ENCODE data around the gene FER.
"Not testable (repeated sequence)": the region's sequence is repeated elsewhere in the genome, so short reads cannot be mapped to it uniquely, and the experiment has no call there.

FER gene

DNA sequence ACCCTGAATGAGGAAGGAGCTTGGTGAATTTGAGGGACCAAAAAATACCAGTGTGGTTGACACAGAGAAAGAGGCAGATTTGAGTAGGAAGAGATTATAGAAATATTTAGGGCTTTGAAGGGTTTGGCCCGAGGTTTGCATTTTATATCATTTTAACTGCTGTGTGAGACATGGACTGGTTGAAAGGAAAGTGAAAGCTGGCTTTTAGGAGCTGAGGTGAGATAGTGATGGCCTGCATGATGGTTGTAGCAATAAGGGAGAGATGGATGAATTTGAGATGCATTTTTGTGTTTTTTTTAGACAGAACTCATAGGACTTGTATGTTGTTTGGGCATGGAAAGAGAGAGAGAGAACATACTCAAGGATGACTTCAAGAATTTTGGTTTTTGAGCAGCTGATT, 21.7 kb downstream of the FER start:
- no peak overlapping the region for H3K27ac ChIP-seq (ENCODE audit: low read length)
- H3K4me3 ChIP-seq (ENCODE audit: low read length in 2 of 2), result no peak overlapping the region

DNA sequence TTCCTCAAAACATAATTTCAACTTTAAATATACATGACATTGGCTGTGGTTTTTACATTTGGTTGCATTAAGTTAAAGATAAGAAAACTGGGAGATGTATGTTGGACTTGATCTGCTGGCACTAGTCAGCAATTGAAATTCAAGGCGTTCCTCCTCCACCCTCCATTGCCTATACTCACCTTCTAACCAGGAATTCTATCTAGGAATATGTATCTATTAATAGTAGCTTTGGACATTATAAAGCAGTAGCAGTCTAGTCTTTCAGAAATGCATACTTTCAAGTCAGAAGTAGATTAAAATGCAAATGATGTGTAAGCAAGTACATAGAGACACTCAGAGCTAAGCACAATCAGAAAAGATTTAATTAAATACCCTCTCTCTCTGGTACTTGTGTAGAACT, 24.9 kb downstream of the FER start:
- Histone ChIP-seq H3K4me1 (ENCODE audit: control insufficient read depth, insufficient read depth, low read length) (peaks cover 2% of the 10 kb centered on the region), H3K4me3 (ENCODE audit: low read length in 2 of 2) (no peak overlapping the region), H3K9ac (ENCODE audit: low read length in 2 of 2) (no peak overlapping the region), H3K9me3 (ENCODE audit: control insufficient read depth in 2 of 2, low read length in 2 of 2) (peaks cover 0 to 2% of the 10 kb centered on the region in 2 donors), H3K36me3 (ENCODE audit: control insufficient read depth in 2 of 2, insufficient read depth in 2 of 2, low read length in 2 of 2) (peaks cover 0 to 3% of the 10 kb centered on the region in 2 donors), H3K27ac (ENCODE audit: low read length) (no peak overlapping the region), H3K27me3 (ENCODE audit: control insufficient read depth in 1 of 2, insufficient read depth in 2 of 2, low read length in 2 of 2) (no peaks in the 10 kb centered on the region)

More for the DNA sequence above, 21.7 kb downstream of the FER start:
- peaks cover 0 to 3% of the 10 kb centered on the region in 2 donors for H3K36me3 ChIP-seq (ENCODE audit: control insufficient read depth in 2 of 2, insufficient read depth in 2 of 2, low read length in 2 of 2)
- peaks cover 2% of the 10 kb centered on the region for H3K4me1 ChIP-seq (ENCODE audit: control insufficient read depth, insufficient read depth, low read length)
- H3K9me3 ChIP-seq (ENCODE audit: control insufficient read depth in 2 of 2, low read length in 2 of 2), result peaks cover 0 to 2% of the 10 kb centered on the region in 2 donors
- H3K27me3 ChIP-seq (ENCODE audit: control insufficient read depth in 1 of 2, insufficient read depth in 2 of 2, low read length in 2 of 2), result no peaks in the 10 kb centered on the region
- no peak overlapping the region for H3K9ac ChIP-seq (ENCODE audit: low read length in 2 of 2)

DNA sequence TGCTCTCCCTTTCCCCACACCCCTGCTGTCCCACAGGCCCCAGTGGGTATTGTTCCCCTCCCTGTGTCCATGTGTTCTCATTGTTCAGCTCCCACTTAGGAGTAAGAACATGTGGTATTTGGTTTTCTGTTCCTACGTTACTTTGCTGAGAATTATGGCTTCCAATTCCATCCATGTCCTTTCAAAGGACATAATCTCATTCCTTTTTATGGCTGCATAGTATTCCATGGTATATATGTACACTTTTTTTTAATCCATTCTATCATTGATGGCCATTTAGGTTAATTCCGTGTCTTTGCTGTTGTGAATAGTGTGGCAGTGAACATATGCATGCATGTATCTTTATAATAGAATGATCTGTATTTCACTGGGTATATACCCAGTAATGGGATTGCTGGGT, 25.6 kb downstream of the FER start:
- Histone ChIP-seq H3K27ac (ENCODE audit: low read length) (no peak overlapping the region), H3K4me1 (ENCODE audit: control insufficient read depth, insufficient read depth, low read length) (peaks cover 2% of the 10 kb centered on the region), H3K4me3 (ENCODE audit: low read length in 2 of 2) (no peak overlapping the region), H3K9ac (ENCODE audit: low read length in 2 of 2) (no peak overlapping the region), H3K9me3 (ENCODE audit: control insufficient read depth in 2 of 2, low read length in 2 of 2) (peaks cover 0 to 2% of the 10 kb centered on the region in 2 donors), H3K36me3 (ENCODE audit: control insufficient read depth in 2 of 2, insufficient read depth in 2 of 2, low read length in 2 of 2) (peaks cover 0 to 3% of the 10 kb centered on the region in 2 donors), H3K27me3 (ENCODE audit: control insufficient read depth in 1 of 2, insufficient read depth in 2 of 2, low read length in 2 of 2) (no peaks in the 10 kb centered on the region)

DNA sequence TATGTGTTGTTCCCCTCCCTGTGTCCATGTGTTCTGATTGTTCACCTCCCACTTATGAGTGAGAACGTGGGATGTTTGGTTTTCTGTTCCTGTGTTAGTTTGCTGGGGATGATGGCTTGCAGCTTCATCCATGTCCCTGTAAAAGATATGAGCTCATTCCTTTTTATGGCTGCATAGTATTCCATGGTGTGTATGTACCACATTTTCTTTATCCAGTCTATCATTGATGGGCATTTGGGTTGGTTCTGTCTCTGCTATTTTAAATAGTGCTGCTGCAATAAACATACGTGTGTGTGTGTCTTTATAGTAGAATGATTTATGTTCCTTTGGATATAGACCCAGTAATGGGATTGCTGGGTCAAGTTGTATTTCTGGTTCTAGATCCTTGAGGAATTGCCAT, 26.4 kb downstream of the FER start:
- not testable (repeated sequence) for H3K9me3 ChIP-seq (ENCODE audit: control insufficient read depth in 2 of 2, low read length in 2 of 2)

DNA sequence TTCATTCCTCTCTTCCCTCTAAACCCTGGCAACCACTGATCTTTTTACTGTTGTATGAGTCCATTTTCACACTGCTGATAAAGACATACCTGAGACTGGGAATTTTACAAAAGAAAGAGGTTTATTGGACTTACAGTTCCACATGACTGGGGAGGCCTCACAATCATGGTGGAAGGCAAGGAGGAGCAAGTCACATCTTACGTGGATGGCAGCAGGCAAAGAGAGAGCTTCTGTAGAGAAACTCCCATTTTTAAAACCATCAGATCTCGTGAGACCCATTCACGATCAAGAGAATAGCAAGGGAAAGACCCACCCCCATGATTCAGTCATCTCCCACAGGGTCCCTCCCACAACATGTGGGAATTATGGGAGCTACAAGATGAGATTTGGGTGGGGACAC, 29.9 kb downstream of the FER start:
- not testable (repeated sequence) for H3K27ac ChIP-seq (ENCODE audit: low read length); H3K4me3 ChIP-seq (ENCODE audit: low read length in 2 of 2); H3K36me3 ChIP-seq (ENCODE audit: control insufficient read depth in 2 of 2, insufficient read depth in 2 of 2, low read length in 2 of 2); H3K4me1 ChIP-seq (ENCODE audit: control insufficient read depth, insufficient read depth, low read length); H3K9me3 ChIP-seq (ENCODE audit: control insufficient read depth in 2 of 2, low read length in 2 of 2); H3K27me3 ChIP-seq (ENCODE audit: control insufficient read depth in 1 of 2, insufficient read depth in 2 of 2, low read length in 2 of 2); H3K9ac ChIP-seq (ENCODE audit: low read length in 2 of 2)

More for the DNA sequence above, 26.4 kb downstream of the FER start:
- H3K4me1 ChIP-seq (ENCODE audit: control insufficient read depth, insufficient read depth, low read length); H3K4me3 ChIP-seq (ENCODE audit: low read length in 2 of 2); H3K27me3 ChIP-seq (ENCODE audit: control insufficient read depth in 1 of 2, insufficient read depth in 2 of 2, low read length in 2 of 2); H3K27ac ChIP-seq (ENCODE audit: low read length); H3K36me3 ChIP-seq (ENCODE audit: control insufficient read depth in 2 of 2, insufficient read depth in 2 of 2, low read length in 2 of 2); H3K9ac ChIP-seq (ENCODE audit: low read length in 2 of 2): not testable (repeated sequence)

DNA sequence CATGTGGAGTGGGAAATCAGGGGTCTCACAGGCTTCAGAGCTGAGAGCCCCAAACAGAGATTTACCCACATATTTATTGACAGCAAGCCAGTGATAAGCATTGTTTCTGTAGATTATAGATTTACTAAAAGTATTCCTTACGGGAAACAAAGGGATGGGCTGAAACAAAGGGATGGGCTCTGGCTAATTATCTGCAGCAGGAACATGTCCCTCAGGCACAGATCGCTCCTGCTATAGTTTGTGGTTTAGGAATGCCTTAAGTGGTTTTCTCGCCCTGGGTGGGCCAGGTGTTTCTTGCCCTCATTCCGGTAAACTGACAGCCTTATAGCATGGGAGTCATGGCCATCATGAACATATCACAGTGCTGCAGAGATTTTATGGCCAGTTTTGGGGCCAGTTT, 36.9 kb downstream of the FER start:
- H3K27ac ChIP-seq (ENCODE audit: low read length); H3K9me3 ChIP-seq (ENCODE audit: control insufficient read depth in 2 of 2, low read length in 2 of 2); H3K4me3 ChIP-seq (ENCODE audit: low read length in 2 of 2); H3K36me3 ChIP-seq (ENCODE audit: control insufficient read depth in 2 of 2, insufficient read depth in 2 of 2, low read length in 2 of 2); H3K9ac ChIP-seq (ENCODE audit: low read length in 2 of 2); H3K27me3 ChIP-seq (ENCODE audit: control insufficient read depth in 1 of 2, insufficient read depth in 2 of 2, low read length in 2 of 2): not testable (repeated sequence)
- peaks cover 26% of the 10 kb centered on the region for H3K4me1 ChIP-seq (ENCODE audit: control insufficient read depth, insufficient read depth, low read length)

DNA sequence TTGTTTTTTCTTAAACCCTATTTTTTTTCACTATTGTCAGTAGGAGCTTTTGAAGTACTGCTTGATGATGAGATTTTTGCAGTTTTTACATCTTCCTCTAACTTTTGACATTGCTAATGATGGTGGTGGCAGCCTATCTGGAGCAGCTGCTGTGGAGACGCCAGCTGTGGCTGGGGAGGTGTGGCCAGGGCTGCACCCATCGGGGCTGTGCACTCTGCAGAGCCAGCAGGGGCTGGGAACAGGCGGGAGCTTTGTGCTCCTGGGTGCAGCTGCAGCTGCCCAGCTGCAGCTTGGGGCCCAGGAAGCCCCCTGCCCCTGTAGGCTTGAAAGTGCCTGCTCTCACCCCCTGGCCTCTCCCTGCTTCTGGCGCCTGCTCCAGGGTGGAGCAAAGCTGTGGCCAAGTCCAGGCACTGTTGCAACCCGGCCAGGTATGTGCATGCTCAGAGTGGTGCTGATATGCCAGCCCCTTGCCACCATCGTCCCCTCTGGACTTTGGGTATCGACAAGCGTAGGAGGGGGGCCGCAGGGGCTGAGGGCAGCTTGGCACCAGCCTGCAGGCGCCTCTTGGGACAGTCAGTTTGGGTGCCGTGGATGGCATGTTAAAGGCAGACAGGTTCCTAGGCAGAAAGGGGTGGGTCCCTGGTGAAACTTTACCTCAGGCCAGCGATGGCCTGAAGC, 39.2 kb downstream of the FER start:
- no peak overlapping the region for H3K9ac ChIP-seq (ENCODE audit: low read length in 2 of 2)
- H3K36me3 ChIP-seq (ENCODE audit: control insufficient read depth in 2 of 2, insufficient read depth in 2 of 2, low read length in 2 of 2), result peaks cover 4 to 5% of the 10 kb centered on the region in 2 donors
- no peak overlapping the region for H3K4me3 ChIP-seq (ENCODE audit: low read length in 2 of 2)
- no peaks in the 10 kb centered on the region for H3K27me3 ChIP-seq (ENCODE audit: control insufficient read depth in 1 of 2, insufficient read depth in 2 of 2, low read length in 2 of 2)
- peaks cover 0 to 3% of the 10 kb centered on the region in 2 donors for H3K9me3 ChIP-seq (ENCODE audit: control insufficient read depth in 2 of 2, low read length in 2 of 2)
- H3K27ac ChIP-seq (ENCODE audit: low read length), result no peak overlapping the region
- H3K4me1 ChIP-seq (ENCODE audit: control insufficient read depth, insufficient read depth, low read length), result peaks cover 22% of the 10 kb centered on the region

DNA sequence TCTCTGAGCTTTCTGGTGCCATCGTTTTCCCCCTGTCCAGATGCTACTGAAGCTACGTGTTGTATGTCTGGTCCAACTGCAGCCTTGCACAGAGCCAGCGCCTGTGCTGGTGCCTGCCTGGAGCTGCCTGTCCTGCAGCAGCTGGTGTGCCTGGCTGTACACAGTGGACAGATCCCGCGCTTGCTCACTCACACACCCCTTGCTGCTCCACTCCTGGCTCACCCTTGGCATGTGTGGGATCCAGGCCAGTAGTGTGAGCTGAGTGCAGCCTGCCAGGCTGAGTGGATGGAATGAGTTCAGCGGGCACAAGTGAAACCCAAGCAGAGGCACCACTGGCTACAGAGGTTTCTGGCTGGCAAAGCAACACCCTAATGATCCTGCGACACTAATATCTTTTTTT, 40.4 kb downstream of the FER start:
- Histone ChIP-seq H3K27ac (ENCODE audit: low read length) (peak overlapping the region; percentile 62), H3K9me3 (ENCODE audit: control insufficient read depth in 2 of 2, low read length in 2 of 2) (peaks cover 0 to 3% of the 10 kb centered on the region in 2 donors), H3K9ac (ENCODE audit: low read length in 2 of 2) (no peak overlapping the region), H3K36me3 (ENCODE audit: control insufficient read depth in 2 of 2, insufficient read depth in 2 of 2, low read length in 2 of 2) (peaks cover 4 to 5% of the 10 kb centered on the region in 2 donors), H3K4me1 (ENCODE audit: control insufficient read depth, insufficient read depth, low read length) (peaks cover 22% of the 10 kb centered on the region), H3K4me3 (ENCODE audit: low read length in 2 of 2) (peak overlapping the region; percentile 20 to 44), H3K27me3 (ENCODE audit: control insufficient read depth in 1 of 2, insufficient read depth in 2 of 2, low read length in 2 of 2) (no peaks in the 10 kb centered on the region)

DNA sequence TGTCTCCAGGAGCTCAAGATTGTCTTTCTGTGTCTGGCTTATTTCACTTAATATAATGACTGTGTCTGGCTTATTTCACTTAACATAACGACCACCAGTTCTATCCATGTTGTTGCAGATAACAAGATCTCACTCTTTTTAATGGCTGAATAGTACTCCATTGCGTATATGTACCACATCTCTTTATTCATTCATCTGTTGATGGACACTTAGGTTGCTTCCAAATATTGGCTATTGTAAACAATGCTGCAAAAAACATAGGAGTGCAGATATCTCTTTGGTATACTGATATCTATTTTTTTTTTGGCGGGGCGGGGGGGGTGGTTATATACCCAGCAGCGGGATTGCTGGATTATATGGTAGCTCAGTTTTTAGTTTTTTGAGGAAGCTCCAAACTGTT, 45.5 kb downstream of the FER start:
- no peak overlapping the region for H3K27ac ChIP-seq (ENCODE audit: low read length)
- H3K9ac ChIP-seq (ENCODE audit: low read length in 2 of 2), result no peak overlapping the region
- H3K4me3 ChIP-seq (ENCODE audit: low read length in 2 of 2), result no peak overlapping the region
- no peaks in the 10 kb centered on the region for H3K27me3 ChIP-seq (ENCODE audit: control insufficient read depth in 1 of 2, insufficient read depth in 2 of 2, low read length in 2 of 2)
- H3K36me3 ChIP-seq (ENCODE audit: control insufficient read depth in 2 of 2, insufficient read depth in 2 of 2, low read length in 2 of 2), result no peaks in the 10 kb centered on the region
- H3K4me1 ChIP-seq (ENCODE audit: control insufficient read depth, insufficient read depth, low read length), result peaks cover 4% of the 10 kb centered on the region
- no peaks in the 10 kb centered on the region for H3K9me3 ChIP-seq (ENCODE audit: control insufficient read depth in 2 of 2, low read length in 2 of 2)

DNA sequence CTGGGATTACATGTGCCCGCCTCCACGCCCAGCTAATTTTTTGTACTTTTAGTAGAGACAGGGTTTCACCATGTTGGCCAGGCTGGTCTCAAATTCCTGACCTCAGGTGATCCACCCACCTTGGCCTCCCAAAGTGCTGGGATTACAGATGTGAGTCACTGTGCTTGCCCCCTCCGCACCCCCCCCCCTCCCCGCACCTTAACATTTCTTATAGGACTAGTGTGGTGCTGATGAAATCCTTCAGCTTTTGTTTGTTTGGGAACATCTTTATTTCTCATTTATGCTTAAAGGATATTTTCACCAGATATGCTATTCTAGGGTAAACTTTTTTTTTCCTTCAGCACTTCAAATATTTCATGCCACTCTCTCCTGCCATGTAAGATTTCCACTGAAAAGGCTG, 46.7 kb downstream of the FER start:
- H3K4me3 ChIP-seq (ENCODE audit: low read length in 2 of 2); H3K36me3 ChIP-seq (ENCODE audit: control insufficient read depth in 2 of 2, insufficient read depth in 2 of 2, low read length in 2 of 2); H3K9me3 ChIP-seq (ENCODE audit: control insufficient read depth in 2 of 2, low read length in 2 of 2); H3K27me3 ChIP-seq (ENCODE audit: control insufficient read depth in 1 of 2, insufficient read depth in 2 of 2, low read length in 2 of 2); H3K4me1 ChIP-seq (ENCODE audit: control insufficient read depth, insufficient read depth, low read length); H3K9ac ChIP-seq (ENCODE audit: low read length in 2 of 2); H3K27ac ChIP-seq (ENCODE audit: low read length): not testable (repeated sequence)

DNA sequence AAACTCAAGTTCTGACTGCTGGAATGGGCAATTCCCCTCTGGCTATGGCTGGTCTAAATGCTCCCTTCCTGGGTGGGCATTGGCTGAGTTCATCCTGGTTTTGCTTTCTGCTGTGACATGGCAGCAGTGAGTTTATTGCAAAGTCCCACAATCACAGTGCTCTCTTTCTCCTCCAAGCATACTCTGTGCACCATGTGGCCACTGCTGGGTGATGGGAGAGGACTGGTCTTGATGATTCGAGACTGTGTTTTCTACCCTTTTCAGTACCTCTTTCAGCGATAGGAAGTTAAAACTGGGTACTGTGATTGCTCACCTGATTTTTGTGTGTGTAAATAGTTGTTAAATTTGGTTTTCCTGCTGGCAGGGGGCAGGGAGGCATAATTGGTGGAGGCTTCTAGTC, 49.7 kb downstream of the FER start:
- H3K4me3 ChIP-seq (ENCODE audit: low read length in 2 of 2), result no peak overlapping the region
- H3K27ac ChIP-seq (ENCODE audit: low read length), result no peak overlapping the region
- H3K27me3 ChIP-seq (ENCODE audit: control insufficient read depth in 1 of 2, insufficient read depth in 2 of 2, low read length in 2 of 2), result no peaks in the 10 kb centered on the region
- no peaks in the 10 kb centered on the region for H3K9me3 ChIP-seq (ENCODE audit: control insufficient read depth in 2 of 2, low read length in 2 of 2)
- no peak overlapping the region for H3K9ac ChIP-seq (ENCODE audit: low read length in 2 of 2)
- peaks cover 0 to 4% of the 10 kb centered on the region in 2 donors for H3K36me3 ChIP-seq (ENCODE audit: control insufficient read depth in 2 of 2, insufficient read depth in 2 of 2, low read length in 2 of 2)
- H3K4me1 ChIP-seq (ENCODE audit: control insufficient read depth, insufficient read depth, low read length), result no peaks in the 10 kb centered on the region

Data from stomach smooth muscle (tissue), 2 donors.